Body of pancreas (tissue), 4 donors: ENCODE measurements around the gene RDX.

ENCODE experiments used
- CTCF ChIP-seq, 7 experiments: fragments of 450-650 bp in 4 of 7; fragments of 200-600 bp in 3 of 7; sonication (generic) in 3 of 7; IDR thresholded peaks; one replicate each; pipeline ENCODE4 v1.5.1; 2016 to 2019; ENCODE audit warnings: antibody characterized with exemption in 7 of 7
- POLR2A ChIP-seq, 3 donors: fragments of 450-650 bp; IDR thresholded peaks; one replicate each; pipeline ENCODE4 v1.6.1; 2016; ENCODE audit warnings: antibody characterized with exemption in 3 of 3, mild to moderate bottlenecking in 2 of 3

- TF ChIP-seq POLR2A (IDR thresholded peaks at IDR 0.05) (no peak), CTCF (IDR thresholded peaks at IDR 0.05) (no peak)
Observed at GRCh38 chr11:110172468-110173065, 123.8 kb downstream of the RDX start.
